NCI-H146 treated with DMSO at 0.1 percent for 48 hours (cell line): ENCODE measurements around the gene TBC1D2B.
"Not testable (repeated sequence)": the region's sequence is repeated elsewhere in the genome, so short reads cannot be mapped to it uniquely, and the experiment has no call there.

Experiments used
- DNase-seq: peaks from one replicate; lab custom pipeline; 2025; ENCODE audit not compliant: unreplicated experiment; lab: John Stamatoyannopoulos, UW

Gene TBC1D2B

DNA sequence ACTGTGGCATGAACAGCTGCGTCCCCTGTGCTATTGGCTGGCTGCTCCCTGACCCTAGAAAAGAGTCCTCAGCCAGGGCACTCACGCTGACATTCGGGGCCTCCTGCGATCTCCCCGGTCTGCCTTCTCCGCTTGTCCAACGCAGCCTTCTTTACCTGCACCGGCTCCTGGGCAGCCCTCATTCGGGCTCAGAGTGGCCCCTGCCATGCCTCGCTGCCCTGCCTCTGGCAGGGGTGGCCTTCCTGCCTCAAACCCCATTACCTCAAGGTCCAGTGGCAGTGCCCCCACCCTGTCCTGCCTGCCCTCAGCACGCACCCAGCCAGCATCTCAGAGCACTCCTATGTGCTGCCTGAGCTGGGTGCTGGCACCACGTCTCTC is 86.5 kb downstream of the TBC1D2B start:
- DNase-seq, result no peak

DNA sequence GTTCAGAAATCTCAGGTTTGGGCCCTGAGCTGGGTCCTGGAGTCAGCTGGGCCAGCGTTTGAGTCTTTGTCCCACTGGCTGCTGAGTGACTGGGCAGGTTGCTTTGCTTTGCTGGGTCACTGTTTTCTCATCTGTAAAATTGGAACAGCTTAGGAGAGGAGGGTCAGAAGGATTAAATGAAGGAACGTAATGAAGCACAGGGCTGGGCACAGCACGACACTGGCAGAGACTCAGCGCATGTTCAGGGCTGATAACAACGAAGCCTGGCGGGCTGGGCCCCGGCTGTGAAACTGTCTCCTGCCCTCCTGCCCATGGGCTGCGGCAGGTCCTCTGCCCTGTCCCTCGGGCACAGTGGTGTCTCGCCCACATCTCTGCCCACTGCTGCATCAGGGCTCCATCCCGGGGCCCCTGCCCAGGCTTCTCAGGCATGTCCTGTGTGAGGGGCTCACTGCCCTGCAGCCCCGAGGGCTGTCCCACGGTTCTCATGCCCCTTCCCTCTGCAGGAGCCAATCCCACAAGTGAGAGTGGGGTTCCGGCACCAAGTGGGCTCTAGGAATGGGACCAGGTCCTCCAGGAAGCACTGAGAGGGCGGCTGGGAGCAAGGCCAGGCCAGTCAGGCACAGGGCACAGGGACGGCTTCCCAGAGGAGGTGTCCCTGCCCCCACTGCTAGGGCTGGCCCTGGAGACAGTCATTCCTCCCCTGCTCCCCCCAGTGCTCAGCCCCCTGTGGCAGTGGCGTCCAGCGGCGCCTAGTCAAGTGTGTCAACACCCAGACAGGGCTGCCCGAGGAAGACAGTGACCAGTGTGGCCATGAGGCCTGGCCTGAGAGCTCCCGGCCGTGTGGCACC is 88.0 kb downstream of the TBC1D2B start:
- DNase-seq, result no peak

GRCh38 chr15:77988347-77989295 is 88.9 kb downstream of the TBC1D2B start:
- no peak for DNase-seq

GRCh38 chr15:77987765-77988136 is 89.8 kb downstream of the TBC1D2B start:
- DNase-seq, result not testable (repeated sequence)

DNA sequence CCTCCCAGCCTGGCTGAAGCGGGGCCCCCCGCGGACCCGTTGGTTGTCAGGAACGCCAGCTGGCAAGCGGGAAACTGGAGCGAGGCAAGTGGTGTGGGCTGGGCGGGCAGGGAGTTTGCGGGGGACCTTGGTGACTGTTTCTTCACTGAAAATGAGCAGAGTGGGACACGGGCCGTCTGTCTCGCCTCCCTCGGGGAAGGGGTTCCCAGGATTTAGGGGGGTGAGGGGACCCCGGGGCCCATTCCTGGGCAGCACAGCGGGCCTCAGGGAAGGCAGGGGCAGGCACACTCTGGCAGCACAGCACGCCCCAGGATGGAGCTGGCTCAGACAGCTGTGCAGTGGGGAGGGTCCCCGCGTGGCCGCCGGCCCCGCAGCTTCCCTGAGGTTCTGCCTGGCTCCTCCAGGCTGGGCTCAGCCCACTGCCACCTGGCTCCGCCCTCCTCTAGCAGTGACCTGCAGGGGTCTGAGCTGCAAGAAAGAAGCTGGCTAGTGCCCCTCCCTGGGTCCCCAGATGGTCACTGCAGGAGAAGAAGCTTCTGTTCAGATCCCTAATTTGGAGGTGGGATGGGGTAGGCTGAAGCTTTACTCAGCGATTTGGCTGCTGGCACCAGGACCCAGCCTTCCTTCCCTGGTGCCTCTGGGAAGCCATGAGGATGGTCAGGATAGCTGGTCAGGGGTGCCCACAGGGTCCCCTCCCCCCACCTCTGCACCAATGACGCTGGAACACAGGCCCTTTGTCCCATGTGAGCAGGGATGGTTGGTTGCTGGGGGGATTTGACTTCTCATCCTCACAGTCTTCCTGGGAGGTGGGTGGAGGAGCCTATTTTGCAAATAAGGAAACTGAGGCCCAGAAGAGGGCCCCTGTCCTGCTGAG is 90.4 kb downstream of the TBC1D2B start:
- no peak for DNase-seq

DNA sequence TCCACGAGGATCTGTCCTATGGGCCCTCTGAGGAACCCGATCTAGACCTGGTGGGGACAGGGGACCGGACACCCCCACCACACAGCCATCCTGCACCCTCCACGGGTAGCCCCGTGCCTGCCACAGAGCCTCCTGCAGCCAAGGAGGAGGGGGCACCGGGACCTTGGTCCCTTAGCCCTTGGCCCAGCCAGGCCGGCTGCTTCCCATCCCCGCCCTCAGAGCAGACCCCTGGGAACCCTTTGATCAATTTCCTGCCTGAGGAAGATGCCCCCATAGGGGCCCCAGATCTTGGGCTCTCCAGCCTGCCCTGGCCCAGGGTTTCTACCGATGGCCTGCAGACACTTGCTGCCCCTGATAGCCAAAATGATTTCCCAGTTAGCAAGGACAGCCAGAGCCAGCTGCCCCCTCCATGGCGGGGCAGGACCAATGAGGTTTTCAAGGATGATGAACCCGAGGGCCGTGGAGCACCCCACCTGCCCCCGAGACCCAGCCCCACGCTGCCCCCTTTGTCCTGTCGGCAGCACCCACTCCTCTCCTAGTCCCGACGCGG is 91.5 kb downstream of the TBC1D2B start:
- no peak for DNase-seq

DNA sequence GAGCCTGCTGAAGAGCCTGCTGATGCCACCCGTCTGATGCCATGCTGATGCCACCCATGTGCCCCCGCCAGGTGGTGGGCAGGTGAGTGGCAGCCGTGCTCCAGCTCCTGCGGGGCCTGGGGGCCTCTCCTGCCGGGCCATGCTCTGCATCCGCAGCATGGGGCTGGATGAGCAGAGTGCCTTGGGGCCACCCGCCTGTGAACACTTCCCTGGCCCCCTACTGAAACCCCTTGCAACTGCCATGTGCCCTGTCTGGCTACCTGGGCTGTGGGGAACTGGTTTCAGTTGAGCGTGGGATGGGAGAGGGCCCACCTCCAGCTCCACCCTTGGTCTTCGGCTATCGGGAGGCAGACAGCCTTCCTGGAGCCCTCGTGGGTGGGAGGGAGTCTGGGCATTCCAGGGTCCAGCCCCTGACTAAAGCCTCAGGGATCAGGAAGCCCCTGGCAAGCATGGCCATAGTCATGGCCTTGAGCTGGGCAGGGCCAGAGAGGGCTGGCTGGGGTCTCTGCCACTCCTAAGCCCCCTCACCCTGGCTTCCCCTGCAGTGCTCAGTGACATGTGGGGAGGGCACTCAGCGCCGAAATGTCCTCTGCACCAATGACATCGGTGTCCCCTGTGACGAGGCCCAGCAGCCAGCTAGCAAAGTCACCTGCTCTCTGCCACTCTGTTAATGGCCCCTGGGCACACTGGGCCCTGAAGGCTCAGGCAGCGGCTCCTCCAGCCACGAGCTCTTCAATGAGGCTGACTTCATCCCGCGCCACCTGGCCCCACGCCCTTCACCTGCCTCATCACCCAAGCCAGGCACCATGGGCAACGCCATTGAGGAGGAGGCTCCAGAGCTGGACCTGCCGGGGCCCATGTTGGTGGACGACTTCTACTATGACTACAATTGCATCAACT is 92.2 kb downstream of the TBC1D2B start:
- no peak for DNase-seq

- DNase-seq, result no peak
These were observed 93.1 kb downstream of the TBC1D2B start for GRCh38 chr15:77984446-77984861.

DNA sequence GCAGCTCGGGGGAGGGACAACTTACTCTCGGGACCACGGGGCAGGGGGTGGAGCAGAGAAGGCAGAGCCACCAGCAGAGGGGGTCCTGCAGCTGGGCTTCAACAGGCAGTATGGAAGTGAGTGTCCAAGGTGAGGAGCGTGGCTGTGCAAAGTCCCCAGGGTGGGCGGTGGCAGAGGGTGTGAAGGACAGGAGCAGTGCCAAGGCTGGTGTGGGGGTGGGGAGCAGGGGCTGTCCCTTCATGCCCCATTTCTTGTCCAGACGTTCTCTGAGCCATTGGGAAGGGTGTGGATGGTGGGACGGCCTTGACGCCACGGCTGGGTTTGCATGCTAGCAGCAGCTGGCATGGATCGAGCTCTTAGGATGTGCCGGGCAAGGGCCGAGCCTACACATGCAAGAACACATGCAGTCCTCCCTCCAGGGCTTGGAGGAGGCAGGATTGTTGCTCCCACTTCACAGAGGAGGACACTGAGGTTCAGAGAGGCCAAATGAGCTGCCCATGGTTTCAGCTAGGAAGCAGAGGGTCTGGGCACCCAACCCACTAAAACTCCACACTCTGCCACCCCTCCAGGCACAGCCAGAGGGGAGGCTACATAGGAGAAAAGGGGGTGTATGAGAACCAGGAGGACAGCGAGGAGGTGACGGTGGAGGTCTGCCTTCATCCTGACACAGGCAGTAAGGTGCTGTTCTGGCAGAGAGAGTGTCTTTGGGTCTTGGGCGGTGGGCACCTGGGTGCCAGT is 93.6 kb downstream of the TBC1D2B start:
- DNase-seq, result no peak

- DNase-seq, result no peak
These were observed 94.3 kb downstream of the TBC1D2B start for GRCh38 chr15:77983091-77983707.

GRCh38 chr15:77982127-77982490 is 95.4 kb downstream of the TBC1D2B start:
- DNase-seq, result no peak

GRCh38 chr15:77981281-77982126 is 96.0 kb downstream of the TBC1D2B start:
- DNase-seq, result no peak

DNA sequence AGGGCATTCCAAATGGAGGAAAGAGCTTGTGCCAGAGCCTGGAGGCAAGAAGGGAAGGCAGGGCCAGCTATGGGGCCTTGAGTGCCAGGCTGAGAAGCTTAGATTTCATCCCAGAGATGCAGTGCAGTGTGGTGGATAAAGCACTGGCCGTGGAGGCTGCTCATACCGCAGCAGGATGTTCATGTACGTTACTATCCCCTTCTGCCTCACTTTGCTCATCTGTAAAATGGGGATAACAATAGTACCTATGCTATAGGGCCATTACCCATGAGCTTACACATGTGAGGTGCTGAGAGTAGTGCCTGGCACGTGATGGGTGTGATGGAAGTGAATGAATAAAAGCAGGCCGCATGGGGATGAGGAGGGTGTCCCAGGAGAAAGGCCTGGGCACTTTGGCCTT is 96.8 kb downstream of the TBC1D2B start:
- DNase-seq, result not testable (repeated sequence)

GRCh38 chr15:77980098-77980497 is 97.4 kb downstream of the TBC1D2B start:
- no peak for DNase-seq

- not testable (repeated sequence) for DNase-seq
These were observed 98.4 kb downstream of the TBC1D2B start for GRCh38 chr15:77979157-77979556.

GRCh38 chr15:77978759-77979145 is 98.8 kb downstream of the TBC1D2B start:
- not testable (repeated sequence) for DNase-seq

- DNase-seq, result not testable (repeated sequence)
These were observed 99.4 kb downstream of the TBC1D2B start for GRCh38 chr15:77977903-77978758.
